ENCODE measurements around the gene MAPK7.

MAPK7 gene

DNA sequence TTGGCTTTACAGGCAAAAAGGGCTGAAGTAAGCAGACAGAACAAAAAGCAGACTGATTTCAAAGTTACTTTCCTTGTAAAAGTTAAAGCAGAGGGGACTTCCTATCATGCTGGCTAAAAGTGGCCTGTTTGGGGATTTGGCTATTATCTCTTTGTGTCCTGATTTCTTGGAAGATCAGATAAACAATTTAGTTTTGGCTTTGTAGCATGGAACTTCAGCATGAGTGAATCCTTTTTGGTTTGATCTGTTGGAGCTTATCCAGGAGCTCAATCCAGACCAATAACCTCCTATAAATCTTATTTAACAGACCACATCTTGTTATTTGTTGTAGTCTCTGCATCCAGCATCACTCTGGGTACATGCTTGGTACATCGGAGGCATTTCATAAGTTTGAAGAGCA lies 23.9 kb downstream of the MAPK7 start:
- no peak for DNase-seq

DNA sequence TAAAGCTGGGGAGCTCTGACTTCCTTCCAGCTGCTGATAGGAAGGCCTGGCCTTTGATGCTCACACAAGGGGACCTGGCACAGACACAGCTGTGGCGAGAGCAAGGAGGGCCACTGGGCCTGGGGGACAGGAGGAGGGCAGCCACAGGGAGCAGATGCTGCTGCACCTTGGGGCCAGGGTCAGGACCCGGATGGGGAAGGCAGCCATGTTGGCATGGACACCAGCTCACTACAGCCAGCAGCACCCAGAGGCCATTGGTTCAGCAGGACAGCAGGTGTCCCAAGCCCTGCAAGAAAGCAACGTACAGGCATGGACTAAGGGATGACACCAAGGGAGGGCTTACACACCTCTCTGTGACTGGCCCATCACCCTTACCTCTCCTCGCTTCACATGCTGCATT lies 24.7 kb downstream of the MAPK7 start:
- no peak for DNase-seq

DNA sequence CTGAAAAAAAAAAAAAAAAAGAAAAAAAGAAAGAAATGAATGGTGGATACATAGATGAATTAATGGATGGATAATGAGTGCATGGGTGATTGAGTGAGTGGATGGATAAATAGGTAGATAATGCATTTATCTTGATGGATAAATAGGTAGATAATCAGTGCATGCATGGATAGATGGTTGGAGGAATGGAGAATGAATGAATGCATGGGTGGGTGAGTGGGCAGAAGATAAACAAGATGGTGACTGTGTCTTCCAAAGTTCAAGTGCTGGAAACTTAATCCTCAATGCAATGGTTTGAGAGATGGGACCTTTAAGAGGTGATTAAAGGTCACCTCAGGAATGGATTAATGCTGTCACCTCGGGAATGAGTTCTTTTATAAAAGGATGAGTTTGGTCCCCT lies 26.0 kb downstream of the MAPK7 start:
- DNase-seq: no peak

DNA sequence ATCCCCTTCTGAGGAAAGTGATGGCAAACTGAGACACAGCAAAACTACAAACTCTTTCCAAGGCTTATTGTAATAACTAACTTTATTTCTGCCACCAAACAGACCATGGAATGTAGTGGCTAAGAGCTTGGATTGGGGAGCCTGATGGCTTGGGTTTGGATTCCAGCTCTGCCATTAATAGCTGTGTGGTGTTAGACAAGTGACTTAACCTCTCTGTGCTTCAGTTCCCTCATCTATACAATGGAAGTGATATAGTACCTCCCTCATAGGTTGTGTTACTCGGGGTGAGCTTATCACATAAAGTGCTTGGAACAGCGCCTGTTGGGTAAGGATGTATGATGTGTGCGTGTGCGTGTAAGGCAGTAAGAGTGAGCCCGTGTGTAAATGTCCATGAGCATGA lies 26.8 kb downstream of the MAPK7 start:
- DNase-seq: no peak

DNA sequence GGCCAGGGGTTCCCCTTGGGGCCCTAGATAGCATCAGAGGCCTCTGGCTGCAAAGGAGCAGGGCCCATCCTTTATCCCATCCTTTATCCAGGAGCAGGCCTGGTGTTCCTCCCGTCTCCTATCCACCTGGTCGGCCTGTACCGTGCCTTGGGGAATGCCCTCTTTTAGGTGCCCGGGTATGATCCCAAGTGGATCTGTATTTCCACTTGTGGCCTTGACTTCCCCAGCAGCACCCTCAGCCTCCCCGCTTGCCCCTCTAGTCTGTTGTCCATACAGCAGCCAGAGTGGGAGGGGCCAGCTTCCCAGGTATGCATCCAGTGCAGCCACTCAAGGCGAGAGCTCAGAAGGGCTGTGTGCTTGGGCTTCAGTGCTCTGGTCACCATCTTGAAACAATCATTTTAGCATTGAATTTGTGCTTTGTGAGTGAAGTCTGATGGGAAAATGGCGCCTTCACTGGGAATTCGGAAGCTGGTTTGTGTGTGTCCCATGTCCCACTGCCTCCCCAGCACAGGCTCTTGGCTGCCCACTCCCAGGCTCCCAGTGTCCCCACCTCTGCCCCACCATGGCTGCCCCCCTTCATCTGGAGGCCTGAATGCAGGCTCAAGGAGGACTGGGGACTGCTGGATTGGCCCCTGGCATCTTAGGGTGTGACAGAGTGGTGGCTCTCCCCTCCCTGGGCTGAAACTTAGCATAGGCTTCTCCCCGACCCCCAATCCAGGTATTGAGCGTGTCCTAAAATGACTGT lies 29.5 kb downstream of the MAPK7 start:
- DNase-seq: no peak

DNA sequence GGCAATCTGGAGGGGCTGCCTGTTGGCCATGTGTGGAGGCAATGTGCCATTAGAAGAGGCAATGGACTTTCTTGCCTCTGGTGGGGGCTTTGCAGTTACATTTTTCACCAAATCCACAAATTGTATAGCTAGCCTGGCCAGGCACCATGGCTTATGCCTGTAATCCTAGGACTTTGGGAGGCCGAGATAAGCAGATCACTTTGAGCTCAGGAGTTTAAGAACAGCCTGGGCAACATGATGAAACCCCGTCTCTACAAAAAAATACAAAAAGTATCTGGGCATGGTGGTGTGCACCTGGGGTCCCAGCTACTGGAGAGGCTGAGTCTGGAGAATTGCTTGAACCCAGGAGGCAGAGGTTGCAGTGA lies 30.0 kb downstream of the MAPK7 start:
- DNase-seq: no peak

DNA sequence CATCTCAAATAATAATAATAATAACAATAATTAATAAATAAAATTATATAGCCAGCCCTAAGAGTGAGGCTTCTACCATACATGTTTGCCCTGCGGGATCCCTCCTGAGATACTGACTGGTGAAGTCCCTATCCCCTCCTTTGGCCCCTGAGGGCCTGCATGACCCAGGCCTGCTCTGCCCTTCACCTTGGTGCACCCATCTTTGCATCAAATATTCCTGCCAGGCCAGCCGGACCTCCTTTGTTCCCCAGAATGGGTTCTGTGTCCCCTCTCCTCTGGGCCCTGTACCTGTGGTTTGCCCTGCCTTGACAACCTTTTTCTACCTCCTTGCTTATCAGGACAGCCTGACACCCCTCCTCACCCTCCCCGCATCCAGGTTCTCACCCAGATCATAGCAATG lies 30.8 kb downstream of the MAPK7 start:
- DNase-seq: no peak

DNA sequence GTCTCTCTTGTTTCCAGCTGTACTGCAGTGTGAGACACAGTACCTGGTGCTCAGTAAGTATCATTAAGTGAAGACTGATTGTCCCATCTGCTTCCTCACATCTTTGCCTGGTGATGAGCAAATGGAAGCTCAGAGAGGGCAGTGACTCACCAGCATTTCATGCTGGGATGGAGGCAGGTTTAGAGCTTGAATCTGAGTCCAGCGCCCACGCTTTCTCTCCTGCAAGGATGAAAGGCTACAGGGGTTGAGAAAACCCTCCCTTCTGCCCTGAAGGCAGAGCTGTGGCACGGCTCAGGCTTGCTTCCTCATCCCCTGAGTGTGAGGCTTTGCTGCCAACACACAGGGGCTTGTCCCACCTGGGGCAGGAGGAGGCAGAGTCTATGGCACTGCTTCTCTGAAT lies 31.2 kb downstream of the MAPK7 start:
- no peak for DNase-seq

DNA sequence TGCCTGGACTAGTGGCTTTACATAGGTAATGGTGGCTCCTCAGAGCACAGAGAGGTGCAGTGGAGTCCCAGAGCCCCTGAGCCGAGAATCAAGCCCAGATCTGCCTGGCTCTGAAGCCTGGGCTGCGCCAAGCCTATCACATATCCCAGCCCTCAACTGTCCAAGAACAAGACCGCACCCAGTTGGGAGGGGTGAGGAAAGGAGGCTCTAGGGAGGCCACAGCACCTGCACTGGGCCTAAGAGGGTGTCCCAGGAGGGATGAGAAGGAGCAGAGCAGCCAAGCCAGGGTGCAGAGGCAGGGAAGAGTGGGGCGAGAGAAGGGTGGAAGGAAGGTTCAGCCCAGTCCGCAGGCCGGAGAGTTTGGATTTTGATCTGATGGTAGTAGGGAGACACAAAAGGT lies 31.8 kb downstream of the MAPK7 start:
- DNase-seq: no peak

DNA sequence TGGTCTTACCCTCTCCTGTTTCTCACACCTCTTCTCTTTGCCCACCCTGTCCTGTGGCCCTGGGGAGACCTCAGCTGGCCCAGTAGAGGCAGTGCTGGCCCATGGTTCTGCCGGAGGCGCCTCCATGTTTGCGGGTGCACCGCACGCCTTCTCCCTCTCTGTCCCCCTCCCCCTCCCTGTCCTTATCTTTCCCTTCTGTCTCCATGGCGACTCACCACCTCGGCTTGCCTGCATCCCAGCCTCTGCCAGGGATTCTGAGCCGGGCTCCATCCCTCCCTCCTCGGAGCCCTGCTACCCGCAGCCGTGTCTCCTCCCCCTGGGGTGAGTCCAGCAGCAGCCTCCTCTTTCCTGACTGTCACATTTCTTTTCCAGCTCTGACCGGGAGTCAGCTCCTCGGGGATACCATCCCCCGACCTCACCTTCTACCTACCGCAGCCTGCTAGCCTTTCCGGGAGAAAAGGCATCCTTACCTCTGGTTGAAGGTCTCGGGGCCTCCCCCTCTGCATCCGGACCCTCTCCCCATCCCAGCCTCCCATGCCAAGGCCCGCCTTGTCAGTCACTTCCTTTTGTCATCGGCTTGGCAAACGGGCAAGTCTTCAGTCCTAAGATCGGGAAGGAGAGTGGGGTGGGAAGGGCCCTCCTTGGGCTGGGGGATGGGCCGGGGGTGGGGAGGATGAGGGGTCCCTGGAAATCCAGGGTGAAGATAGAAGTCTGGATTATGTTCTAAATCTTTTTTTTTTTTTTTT lies 32.8 kb downstream of the MAPK7 start, which contains the start of gene RNF112:
TSS of gene RNF112 (plus strand) at position 358 of the 746 bp plus-strand sequence. CDS start at position 535, 177 bp downstream.
- DNase-seq: no peak

DNA sequence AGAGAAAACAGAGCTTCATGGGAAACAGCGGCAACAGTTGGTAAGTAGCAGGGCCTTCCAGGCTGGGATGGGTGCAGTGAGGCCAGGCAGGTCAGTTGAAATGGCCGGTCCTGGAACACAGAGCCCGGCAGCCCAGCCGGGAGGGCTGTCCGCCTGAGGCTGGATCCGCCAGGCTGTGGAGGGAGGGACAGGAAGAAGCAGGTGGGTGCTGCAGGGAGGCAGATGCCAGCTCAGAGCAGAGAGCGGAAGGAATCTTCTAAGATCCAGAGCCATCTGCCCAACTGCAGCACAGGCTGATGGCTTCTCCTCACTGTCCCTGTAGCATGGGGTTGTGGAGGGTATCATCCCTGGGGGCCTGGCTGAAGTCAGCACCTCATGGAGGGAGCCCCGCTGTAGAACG lies 33.3 kb downstream of the MAPK7 start:
- no peak for DNase-seq

DNA sequence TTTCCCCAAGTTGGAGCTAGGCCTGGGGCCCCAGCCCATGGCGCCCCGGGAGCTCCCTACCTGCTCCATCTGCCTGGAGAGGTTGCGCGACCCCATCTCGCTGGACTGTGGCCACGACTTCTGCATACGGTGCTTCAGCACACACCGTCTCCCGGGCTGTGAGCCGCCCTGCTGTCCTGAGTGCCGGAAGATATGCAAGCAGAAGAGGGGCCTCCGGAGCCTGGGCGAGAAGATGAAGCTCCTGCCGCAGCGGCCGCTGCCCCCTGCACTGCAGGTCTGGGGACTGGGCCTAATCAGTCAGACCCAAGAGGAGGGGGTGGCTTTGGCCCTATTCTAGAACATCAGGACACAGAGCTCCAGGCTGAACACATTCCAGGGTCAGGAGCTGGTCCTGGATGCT lies 34.2 kb downstream of the MAPK7 start:
- no peak for DNase-seq

DNA sequence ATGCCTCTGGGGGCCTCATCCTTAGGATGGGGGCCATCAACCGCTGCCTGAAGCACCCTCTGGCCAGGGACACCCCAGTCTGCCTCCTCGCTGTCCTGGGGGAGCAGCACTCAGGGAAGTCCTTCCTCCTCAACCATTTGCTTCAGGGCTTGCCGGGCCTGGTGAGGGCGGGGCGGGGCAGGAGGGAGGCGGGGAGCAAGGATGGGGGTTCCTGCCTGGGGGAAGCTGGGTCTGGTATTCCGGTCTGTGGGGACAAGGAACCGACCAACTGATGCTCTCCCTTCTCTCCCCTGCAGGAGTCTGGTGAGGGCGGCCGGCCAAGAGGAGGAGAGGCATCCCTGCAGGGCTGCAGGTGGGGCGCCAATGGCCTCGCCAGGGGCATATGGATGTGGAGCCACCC lies 34.7 kb downstream of the MAPK7 start:
- DNase-seq: no peak

DNA sequence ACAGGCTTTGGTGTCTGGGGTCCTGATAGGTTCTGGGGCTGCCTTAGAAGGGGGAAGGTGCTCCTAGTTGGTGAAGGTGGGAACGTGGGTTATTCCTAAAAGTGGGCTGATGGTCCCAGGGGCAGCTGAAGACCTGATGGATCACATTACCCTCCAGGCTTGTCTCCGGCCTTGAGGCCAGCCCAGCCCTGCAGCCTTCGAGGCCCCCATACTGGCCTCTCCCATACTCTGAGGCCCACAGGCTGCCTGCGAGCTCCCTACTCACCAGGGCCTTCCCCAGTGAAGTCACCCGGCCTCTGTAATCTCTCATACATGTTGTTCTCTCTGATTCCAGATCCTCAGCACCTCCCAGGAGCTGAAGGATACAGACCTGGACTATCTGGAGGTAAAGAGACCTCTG lies 35.5 kb downstream of the MAPK7 start:
- no peak for DNase-seq

DNA sequence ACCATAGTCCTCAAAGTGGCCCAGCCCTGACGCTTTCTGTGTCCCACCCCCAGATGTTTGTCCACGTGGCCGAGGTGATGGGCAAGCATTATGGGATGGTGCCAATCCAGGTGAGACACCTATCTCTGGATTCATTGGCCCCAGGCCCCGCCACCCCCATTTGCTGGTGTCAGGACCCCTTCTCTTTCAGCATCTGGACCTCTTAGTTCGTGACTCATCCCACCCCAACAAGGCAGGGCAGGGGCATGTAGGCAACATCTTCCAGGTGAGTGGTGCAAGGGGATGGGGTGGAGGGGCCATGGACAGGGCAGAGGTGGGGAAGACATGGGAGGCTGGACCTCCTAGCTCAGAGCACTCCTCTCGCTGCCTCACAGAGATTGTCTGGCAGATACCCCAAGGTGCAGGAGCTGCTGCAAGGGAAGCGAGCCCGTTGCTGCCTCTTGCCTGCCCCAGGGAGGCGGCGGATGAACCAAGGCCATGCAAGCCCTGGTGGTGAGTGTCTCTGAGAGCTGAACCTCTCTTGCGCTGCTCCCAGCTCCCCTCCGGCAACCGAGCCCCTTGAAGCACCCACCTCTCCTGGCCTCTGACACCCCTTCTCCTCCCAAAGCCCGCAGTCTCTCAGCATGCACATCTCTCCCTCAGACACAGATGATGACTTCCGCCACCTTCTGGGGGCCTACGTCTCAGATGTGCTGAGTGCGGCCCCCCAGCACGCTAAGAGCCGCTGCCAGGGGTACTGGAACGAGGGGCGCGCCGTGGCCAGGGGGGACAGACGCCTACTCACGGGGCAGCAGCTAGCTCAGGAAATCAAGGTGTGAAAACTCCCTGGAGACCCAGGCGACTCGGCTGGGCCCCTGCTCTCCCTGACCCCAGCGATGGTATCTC lies 36.3 kb downstream of the MAPK7 start:
- DNase-seq: no peak

DNA sequence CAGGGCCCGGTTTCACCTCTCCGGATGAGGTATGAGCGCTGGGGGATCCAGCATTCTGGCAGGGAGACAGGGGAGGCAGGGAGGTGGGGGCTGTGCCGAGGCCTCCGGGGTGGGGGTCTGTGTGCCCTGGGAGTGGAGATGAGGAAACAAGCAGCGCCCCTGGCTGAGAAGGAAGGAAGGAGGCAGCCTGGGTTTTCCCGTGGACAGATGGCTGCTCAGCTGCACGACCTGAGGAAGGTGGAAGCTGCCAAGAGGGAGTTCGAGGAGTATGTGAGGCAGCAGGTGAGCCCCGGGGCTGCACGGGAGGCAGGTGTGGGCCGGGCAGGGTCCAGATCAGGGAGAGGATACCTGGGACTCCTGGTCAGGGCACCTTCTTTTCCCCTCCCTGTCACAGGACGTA lies 37.0 kb downstream of the MAPK7 start:
- no peak for DNase-seq

DNA sequence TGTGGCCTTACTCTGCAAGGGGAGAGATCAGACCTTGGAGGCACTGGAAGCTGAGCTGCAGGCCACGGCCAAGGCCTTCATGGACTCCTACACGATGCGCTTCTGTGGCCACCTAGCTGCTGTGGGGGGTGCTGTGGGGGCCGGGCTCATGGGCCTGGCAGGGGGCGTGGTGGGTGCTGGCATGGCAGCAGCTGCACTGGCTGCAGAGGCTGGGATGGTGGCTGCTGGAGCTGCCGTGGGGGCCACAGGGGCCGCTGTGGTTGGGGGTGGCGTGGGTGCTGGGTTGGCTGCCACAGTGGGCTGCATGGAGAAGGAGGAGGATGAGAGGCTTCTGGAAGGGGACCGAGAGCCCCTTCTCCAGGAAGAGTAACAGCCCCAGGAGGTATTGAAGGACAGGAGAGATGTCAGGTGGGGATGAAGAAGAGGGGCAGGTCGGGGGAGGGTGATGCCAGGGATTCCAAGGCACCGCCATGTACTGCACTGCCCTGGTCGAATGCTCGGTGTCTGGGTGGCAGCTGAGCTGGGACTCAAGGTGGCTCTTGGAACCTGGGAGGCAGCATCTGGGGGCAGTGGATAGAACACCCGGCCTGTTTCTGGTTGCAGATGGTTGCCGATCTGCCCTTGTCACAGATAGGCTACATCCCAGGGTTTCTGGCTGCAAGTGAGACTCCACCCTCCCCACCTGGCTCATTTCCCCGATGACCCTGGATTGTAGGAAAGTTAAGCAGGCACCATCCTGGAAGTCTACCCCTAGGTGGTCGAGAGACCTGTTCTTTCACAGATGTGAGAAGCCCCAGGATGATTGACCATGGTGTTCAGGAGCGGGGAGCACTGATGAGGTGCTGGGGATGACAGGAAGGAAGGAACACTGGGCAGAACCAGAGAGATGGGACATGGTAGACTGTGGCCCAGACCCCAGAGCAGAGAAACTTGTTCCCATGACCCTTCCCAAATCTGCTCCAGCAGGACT lies 37.8 kb downstream of the MAPK7 start:
- DNase-seq: no peak

DNA sequence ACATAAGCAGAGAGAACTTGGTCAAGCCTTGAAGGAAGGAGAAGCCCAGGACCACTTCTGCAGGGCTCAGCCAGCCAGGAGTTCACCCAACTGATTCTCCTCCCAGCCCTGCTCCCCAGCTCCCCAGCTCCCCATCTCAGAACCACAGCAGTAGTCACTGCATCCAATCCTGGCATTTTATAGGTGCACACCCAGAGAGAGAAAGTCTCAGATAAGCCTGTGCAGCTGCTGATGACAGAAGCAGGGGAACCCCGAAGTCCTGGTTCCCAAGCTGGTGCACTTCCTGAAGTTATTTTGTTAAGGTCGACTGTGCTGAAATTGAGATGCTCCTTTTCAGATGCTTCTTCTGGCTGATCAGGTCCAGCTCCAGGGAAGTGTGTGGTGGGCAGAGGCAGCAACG lies 39.3 kb downstream of the MAPK7 start:
- no peak for DNase-seq

DNA sequence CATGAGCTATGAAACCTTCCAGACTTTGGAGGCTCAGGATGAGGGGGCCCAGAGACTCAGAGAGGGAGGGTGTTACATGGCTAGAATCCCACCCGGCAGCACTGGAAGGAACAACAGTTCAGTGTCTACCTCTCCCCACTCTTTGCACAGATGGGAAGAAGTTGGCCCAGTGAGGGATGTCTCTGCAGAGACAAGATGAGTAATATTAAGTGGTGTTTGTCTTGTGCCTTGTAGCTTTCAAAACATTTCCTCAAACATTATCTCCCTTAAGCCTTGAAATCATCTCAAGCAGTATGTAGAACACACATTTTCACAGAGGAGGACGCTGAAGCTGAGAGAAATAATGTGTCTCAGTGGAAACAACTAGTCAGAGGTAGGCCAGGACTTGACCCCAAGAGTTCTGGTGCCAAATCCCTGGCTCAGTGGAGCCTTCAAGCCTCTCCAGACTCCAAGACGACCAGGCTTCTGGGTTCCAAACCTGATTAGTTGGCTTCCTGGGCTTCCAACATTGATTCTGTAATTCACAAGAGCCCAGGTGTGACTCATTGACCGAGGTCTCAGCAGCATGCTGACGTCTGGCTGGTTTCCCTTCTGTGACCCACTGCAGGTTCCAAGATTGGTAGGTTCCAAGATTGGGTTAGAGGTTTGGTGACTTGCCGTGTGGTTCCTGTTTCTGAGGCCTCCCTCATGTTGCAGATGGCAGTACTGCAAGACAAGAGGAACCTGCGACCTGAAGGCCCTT lies 40.1 kb downstream of the MAPK7 start:
- no peak for DNase-seq

DNA sequence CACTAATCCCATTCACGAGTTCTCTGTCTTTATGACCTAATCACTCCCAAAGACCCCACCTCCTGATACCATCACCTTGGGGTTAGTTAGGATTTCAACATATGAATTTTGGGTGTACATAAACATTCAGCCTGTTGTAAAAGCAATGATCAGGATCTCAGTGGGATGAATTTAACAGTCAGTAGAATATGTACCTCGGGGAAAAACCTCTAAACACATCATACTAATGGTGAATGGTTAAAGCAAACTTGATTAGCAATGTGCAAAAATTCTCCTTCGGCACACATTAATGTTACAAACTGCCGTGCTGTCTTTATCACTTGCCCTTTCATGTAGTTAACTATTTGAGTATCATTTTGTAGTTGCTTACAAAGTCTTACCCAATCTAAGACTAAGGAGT lies 42.9 kb downstream of the MAPK7 start:
- DNase-seq: no peak

DNA sequence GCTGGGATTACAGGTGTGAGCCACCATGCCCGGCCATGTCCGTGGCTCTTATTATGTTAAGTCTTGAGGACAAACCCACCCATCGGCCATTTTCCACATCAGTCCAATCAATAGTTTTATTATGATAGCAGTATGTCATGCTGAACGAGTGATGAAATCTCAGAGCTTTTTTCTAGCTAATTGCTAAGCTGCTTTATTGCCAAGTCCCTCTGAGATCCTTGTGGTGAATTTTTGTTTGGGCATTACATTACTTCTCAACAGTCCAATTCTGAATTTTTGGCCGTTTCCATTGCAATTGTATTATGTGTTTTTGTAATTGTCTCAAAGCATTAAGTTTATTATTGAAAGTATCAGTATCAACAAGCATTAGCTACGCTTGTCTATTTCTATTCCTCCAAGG lies 43.6 kb downstream of the MAPK7 start:
- no peak for DNase-seq
